GM12891 (cell line): ENCODE measurements around the gene SPECC1.

Experiments used
- POLR2A ChIP-seq: IDR thresholded peaks from 2 replicates; pipeline ENCODE4 v1.6.1; 2011; ENCODE audit warnings: low read depth, low read length, control low read depth
- POLR2AphosphoS5 ChIP-seq: IDR thresholded peaks from 2 replicates; pipeline ENCODE4 v1.6.1; 2011; ENCODE audit warnings: low read depth, low read length, control low read depth
- SPI1 ChIP-seq: IDR thresholded peaks from 2 replicates; pipeline ENCODE4 v1.6.1; 2011; ENCODE audit warnings: low read depth, low read length, control low read depth
- TAF1 ChIP-seq: IDR thresholded peaks from 2 replicates; pipeline ENCODE4 v1.6.1; 2011; ENCODE audit warnings: low read depth, low read length, control low read depth

- no peak for TF ChIP-seq POLR2AphosphoS5
- TF ChIP-seq SPI1 = no peak
- TF ChIP-seq POLR2A = no peak
- TF ChIP-seq TAF1 = no peak
These were observed 304.1 kb downstream of the SPECC1 start for GRCh38 chr17:20313306-20313705.
